ENCODE measurements around the gene RNF167. TPM values are rescaled to one million over a fixed set of nuclear protein-coding genes. Genes with fewer than 3 reads are reported as not detected.

The RNF167 gene
- total RNA-seq, 1 donor from 2014 or later: 90.4 TPM

- Mint-ChIP-seq H3K27ac (ENCODE audit: unreplicated experiment) (no peak within 1 kb of the TSS), H3K36me3 (ENCODE audit: low read depth) (no peaks in the 10 kb centered on the region), H3K4me3 (peak within 1 kb of the TSS; percentile 88), H3K4me1 (peaks cover 28% of the 10 kb centered on the region), H3K27me3 (ENCODE audit: low read depth) (no peaks in the 10 kb centered on the region), H3K9me3 (no peaks in the 10 kb centered on the region)
- peak; percentile 70 for DNase-seq (ENCODE audit: low read depth, low spot score)
- TF ChIP-seq CTCF (conservative IDR thresholded peaks at IDR 0.05): peak; percentile 82
These were observed 47.1 kb downstream of the RNF167 start, which contains the start of gene CAMTA2 for GRCh38 chr17:4986951-4987766. TSS of gene CAMTA2 (minus strand) at chr17:4987675. CDS start at chr17:4986222, 1,453 bp downstream.

- TF ChIP-seq CTCF (conservative IDR thresholded peaks at IDR 0.05): no peak
- no peak overlapping the region for H3K27ac Mint-ChIP-seq (ENCODE audit: unreplicated experiment)
These were observed 47.9 kb downstream of the RNF167 start for GRCh38 chr17:4987767-4988567.

GRCh38 chr17:4994081-4994595, 54.1 kb downstream of the RNF167 start:
- Mint-ChIP-seq H3K9me3 (no peaks in the 10 kb centered on the region), H3K27ac (ENCODE audit: unreplicated experiment) (no peak overlapping the region)

More at GRCh38 chr17:4987767-4988567, 47.9 kb downstream of the RNF167 start:
- Mint-ChIP-seq H3K36me3 (ENCODE audit: low read depth) (no peaks in the 10 kb centered on the region), H3K4me3 (peak overlapping the region; percentile 88), H3K27me3 (ENCODE audit: low read depth) (no peaks in the 10 kb centered on the region), H3K9me3 (no peaks in the 10 kb centered on the region), H3K4me1 (peaks cover 28% of the 10 kb centered on the region)
- no peak for DNase-seq (ENCODE audit: low read depth, low spot score)

More at GRCh38 chr17:4994081-4994595, 54.1 kb downstream of the RNF167 start:
- no peak for DNase-seq (ENCODE audit: low read depth, low spot score)
- Mint-ChIP-seq H3K27me3 (ENCODE audit: low read depth) (peaks cover 7% of the 10 kb centered on the region), H3K4me1 (peaks cover 9% of the 10 kb centered on the region), H3K4me3 (peak overlapping the region; percentile 69), H3K36me3 (ENCODE audit: low read depth) (no peaks in the 10 kb centered on the region)
- TF ChIP-seq CTCF (conservative IDR thresholded peaks at IDR 0.05): no peak

Small RNA genes within 50 kb of the gene (microRNA-seq; reads per million reads assigned to microRNA genes)
- gene MIR6864 (not detected), gene MIR6865 (not detected)

Other genes starting within 250 kb of the RNF167 start
- gene PELP1, start 236.1 kb upstream of the RNF167 start, total RNA-seq: 102 and 107 TPM in 2 replicates
- 66.7 and 73.4 TPM in 2 replicates for gene ARRB2, start 229.6 kb upstream of the RNF167 start, total RNA-seq
- gene MED11, start 208.8 kb upstream of the RNF167 start, total RNA-seq: 18.6 and 19.5 TPM in 2 replicates
- gene ZMYND15, start 200.4 kb upstream of the RNF167 start, total RNA-seq: not detected in 2 replicates
- gene CXCL16, start 200.3 kb upstream of the RNF167 start, total RNA-seq: not detected in 2 replicates
- not detected in 2 replicates for gene TM4SF5, start 168.4 kb upstream of the RNF167 start, total RNA-seq
- 1.0 and 1.6 TPM in 2 replicates for gene VMO1, start 153.9 kb upstream of the RNF167 start, total RNA-seq
- gene GLTPD2, start 151.3 kb upstream of the RNF167 start, total RNA-seq: not detected in 2 replicates
- 174 and 181 TPM in 2 replicates for gene PSMB6, start 144.1 kb upstream of the RNF167 start, total RNA-seq
- gene PLD2, start 133.1 kb upstream of the RNF167 start, total RNA-seq: 54.8 and 63.9 TPM in 2 replicates
- gene MINK1, start 106.9 kb upstream of the RNF167 start, total RNA-seq: 73.0 and 76.6 TPM in 2 replicates
- gene C17orf107, start 40.7 kb upstream of the RNF167 start, total RNA-seq: 1.7 and 1.8 TPM in 2 replicates
- gene CHRNE, start 37.2 kb upstream of the RNF167 start, total RNA-seq: 0.21 TPM in 1 of 2 replicates, not detected in the other
- gene GP1BA, start 8.0 kb upstream of the RNF167 start, total RNA-seq: not detected in 2 replicates
- 67.7 and 68.3 TPM in 2 replicates for gene SLC25A11, start 222 bp upstream of the RNF167 start, total RNA-seq
- 626 and 630 TPM in 2 replicates for gene PFN1, start 8.3 kb downstream of the RNF167 start, total RNA-seq
- 9.1 and 10.6 TPM in 2 replicates for gene ENO3, start 10.9 kb downstream of the RNF167 start, total RNA-seq
- 76.9 and 78.9 TPM in 2 replicates for gene SPAG7, start 27.5 kb downstream of the RNF167 start, total RNA-seq
- 12.5 and 17.4 TPM in 2 replicates for gene CAMTA2, start 47.4 kb downstream of the RNF167 start, total RNA-seq
- 0.43 and 0.86 TPM in 2 replicates for gene INCA1, start 57.3 kb downstream of the RNF167 start, total RNA-seq
- gene KIF1C, start 57.7 kb downstream of the RNF167 start, total RNA-seq: 61.7 and 68.4 TPM in 2 replicates
- gene SLC52A1, start 95.2 kb downstream of the RNF167 start, total RNA-seq: not detected in 2 replicates
- gene ZFP3, start 138.2 kb downstream of the RNF167 start, total RNA-seq: 0.11 and 0.12 TPM in 2 replicates
- 41.9 and 43.9 TPM in 2 replicates for gene ZNF232, start 171.6 kb downstream of the RNF167 start, total RNA-seq
- gene USP6, start 175.8 kb downstream of the RNF167 start, total RNA-seq: 0.26 and 0.30 TPM in 2 replicates